CD4-positive, alpha-beta T cell treated with Interleukin-4 for 4 hours (primary cell): ENCODE results near the gene DIAPH1.
A peak's percentile ranks its signal among the peaks of the same experiment; 100 is the strongest.

Experiments used
- DNase-seq: peaks from one replicate; pipeline ENCODE4 v3.0.0-alpha.2; 2020

Gene DIAPH1

DNA sequence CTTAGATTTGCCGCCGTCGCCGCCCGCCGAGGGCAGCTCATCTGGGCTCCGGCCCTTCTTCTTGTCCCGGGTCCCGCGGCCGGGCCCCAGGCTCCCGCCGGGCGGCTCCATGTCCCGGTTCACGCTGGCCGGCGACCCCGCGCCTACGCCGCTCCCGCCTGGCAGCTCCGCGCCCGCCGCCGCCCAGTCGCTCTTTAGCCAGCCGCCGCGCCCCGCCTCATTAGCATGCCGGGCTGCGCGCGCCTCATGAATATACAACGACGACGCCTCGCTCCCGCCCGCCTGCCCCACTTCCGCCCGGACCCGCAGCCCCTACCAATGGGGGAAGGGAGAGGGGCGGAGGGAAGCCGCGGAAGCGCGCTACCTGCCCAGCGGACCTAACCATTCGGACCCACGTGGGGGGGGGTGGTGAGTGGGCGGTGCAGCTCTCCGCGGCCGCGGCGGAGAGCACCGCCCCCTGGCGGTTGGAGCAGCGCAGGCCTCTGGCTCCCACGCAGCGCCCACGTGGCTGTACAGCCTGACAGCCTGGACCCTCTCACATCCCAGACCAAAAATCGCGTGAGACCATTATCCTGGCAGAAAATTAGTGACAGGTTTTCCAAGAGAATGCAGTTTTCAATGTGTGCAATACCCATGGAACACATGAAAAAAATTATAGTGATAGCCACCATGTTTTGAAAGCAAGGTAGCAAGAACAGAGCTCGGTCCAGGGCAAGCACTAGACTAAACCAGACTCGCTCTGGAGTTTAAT lies at the start of gene DIAPH1:
Gene DIAPH1 (minus strand): TSS at position 197 of the 751 bp plus-strand sequence. CDS start 86 bp downstream, at position 111.
- peak; percentile 98 for DNase-seq

DNA sequence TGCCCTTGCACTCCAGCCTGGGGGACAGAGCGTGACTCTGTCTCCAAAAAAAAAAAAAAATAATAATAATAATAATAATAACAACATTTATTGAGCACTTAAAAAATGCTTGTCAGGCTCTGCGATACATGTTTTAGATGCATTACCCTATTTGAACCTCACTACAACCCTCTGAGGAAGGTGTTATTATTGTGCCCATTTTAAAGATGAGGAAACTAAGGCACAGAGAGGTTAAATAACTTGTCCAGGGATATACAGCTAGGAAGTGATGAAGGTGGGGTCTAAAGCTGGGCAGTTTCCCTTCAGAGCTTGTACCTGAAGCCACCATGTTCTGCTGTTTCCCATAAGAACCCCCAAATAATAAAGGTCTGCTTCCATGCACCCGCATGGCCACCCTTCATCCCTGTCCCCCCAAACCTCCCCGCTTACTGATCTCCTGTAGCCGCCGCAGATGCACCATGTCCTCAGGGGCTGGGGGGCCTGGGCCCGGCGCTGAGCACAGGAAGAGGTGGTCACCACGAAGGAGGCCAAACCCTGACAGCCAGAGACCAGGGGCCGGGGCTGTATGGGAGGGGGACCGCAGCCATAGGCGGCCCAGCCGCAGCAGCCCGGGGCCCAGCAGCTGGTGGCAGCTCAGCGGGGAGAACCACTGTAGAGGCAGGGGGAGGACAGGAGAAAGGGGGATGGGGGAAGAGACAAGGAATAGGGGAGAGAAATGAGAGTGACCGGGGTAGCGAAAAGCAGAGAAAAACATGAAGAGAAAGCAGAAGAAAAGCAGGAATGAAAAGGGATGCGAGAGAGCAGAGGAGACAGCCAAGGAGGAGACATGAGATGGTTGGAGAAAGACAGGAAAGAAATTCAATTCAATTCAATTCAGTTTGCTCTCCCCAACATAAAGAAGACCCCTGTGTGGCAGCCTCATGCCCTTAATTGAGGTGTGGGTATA lies 47.5 kb upstream of the DIAPH1 start:
- no peak for DNase-seq

DNA sequence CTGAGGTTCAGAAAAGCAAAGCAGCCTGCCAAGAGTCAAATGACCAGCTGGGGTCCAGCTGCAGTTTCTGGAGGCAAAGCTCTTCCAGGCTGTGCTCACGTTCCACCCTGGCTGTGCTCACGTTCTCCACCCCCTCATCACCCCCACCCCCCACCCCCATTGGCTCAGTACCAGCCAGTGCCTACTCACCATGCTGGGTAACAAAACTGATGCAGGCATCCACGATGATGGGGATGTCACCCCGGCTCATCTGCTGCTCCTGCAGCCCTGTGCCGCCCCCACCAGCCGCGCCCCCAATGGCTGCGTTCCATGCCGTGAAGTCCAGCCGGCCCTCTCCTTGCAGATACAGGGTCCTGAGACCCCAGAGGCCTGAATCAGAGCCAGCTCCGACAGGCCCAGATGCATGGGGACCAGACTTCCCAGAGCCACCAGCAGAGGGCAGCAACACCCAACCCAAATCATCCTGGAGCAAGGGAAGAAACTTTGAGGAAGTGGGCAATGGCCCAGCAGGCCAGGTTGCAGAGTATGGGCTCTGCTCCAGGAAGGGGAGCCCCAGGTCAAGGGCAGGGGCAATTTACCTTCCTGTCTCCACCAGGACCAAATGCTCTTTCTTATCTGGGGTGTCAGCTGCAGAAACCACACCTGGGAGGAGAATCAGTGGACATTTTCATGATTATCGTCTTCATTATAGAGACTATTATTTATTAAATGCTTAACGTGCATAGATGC lies 46.1 kb upstream of the DIAPH1 start:
- DNase-seq, result peak; percentile 60

DNA sequence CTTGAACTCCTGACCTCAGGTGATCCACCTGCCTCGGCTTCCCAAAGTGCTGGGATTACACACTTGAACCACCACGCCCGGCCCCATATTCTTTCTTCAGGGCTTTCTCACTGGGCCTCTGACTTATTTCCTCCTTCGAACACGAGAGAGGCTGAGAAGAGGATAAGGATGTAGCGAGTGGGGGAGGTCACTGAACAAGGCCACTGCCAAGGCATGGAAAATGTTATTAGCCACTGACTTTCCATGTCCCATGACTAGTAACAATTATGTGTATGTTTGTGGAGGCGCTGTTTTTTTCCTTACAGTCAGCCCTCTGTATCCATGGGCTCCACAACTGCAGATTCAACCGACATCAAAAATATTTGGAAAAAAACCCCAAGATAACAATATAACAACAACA lies 44.7 kb upstream of the DIAPH1 start:
- DNase-seq, result no peak

DNA sequence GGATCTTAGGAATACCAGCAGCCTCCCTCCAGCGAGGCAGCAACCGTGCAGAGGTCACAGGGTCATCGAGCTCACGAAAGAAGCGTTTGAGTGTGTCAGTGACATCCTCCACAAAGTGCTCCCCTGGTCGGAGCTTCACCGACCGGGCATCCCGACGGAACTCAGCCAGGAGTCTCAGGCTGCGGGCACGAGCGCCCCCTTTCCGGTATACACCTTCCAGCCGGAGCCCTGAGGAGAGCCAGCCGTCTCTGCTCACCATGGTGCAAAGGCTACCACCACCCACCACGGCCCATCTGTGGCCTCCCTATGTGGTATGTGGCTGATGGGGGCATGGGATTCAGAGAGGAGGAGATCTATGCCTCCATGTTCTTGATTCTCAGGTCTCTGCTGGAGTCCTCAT lies 43.2 kb upstream of the DIAPH1 start:
- no peak for DNase-seq

DNA sequence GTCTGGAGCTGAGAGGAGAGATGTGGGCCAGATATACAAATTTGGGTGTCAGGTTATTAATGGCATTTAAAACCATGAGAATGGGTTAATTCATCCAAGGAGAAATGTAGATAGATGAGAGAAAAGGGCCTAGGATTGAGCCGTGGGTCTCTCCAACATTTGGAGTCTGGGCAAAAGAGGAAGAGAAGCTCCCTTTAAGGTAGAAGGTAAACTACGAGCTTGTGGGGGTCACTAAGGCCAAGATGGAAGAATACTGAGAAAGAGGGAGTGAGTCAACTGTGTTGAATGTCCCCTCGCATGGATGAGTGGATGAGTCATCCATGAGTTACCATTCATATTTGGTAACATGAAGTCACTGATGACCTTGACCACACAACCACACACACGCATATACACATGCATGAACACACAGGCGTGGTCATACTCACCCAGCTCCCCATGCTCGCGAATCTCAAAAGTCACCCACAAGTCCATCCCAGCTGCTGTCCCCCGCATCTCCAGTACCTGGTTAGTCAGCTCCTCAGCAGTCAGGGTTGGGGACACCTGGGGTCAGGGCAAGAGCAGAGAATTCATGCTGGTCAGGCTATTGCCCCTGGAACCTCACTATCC lies 39.2 kb upstream of the DIAPH1 start:
- no peak for DNase-seq

DNA sequence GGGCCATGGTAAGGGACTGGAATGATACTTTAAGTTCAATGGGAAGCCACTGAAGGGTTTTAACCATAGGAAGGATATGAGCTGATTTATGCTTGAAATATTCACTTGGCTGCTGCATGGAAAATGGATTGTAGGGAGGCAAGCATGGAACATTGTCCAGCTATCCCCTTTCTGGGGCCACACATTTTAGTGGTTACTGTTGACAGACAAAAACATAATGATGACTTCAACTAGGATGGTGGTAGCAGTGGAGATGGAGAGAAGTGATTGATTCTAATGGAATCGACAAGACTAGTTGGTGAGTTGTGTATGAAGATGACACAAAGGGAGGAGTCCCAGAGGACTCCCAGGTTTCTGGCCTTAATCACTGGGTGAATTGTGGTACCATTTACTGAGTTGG lies 38.6 kb upstream of the DIAPH1 start:
- no peak for DNase-seq

DNA sequence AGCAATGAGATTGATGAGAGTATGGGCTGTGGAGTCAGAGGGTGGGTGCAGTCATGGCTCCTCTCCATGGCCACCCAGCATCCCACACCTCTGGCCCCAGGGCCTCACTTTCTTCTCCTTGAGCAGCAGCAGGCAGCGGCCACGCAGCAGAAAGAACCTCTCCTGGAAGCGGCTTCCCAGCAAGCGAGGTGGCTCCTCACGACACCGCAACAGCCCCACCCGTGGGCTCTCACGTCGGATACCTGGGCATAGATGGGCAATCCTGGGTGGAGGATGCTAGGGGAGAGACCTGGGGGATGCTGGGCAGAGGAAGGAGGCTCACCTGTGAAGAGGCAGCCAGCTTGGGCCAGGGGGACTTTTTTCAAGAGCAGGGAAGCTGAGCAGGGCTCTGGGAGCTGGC lies 37.6 kb upstream of the DIAPH1 start:
- DNase-seq, result no peak

DNA sequence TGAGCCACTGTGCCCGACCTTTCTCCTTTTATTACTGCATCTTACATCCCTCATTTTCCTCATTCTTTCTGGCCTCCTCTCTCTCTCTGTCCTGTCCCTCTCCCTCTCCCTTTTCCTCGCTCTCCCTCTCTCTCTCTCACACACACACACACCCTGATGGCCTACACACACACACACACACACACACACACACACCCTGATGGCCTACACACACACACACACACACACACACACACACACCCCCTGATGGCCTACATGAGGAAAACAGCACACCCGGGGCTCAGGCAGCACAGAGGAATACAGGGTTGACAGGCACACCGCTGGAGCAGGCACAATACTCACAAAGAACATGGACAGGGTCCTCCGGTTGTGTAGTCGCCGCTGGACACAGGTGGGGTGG lies 36.2 kb upstream of the DIAPH1 start:
- no peak for DNase-seq

DNA sequence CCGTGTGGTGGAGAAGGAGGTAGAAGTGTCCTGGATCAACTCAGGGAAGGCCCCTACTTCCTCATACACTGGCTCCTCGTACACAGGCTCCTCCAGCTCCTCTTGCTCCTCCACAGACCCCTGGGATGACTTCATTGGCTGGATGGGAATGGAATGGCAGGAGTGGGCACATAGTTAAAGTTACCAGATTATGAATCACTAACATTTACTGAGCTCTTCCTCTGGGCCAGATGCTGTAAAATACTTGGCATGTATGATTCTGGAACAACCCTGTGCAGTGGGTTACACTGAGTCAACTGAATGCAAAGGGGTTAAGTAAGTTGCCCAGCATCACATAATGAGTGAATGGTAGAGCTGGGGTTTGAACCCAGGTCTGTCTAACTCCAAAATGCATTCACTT lies 35.5 kb upstream of the DIAPH1 start:
- DNase-seq, result no peak

DNA sequence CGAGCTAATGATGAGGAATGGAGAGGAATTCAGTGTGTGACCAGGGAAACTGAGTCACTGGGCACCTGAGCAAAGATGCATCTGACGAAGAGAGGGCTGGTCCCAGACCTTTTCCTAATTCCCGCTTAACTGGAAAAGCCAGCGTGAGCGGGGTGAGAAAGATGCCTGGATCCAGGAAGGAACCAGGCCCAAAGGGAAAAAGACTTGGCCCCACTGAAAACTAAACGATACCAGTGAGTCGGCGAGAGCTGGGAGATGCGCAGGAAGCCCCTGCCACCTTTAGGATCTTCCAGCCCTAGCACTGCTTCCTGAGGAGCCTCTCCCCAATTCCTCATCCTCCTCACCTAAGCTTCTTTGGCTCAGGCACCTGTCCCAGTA lies 32.9 kb upstream of the DIAPH1 start:
- DNase-seq, result no peak

DNA sequence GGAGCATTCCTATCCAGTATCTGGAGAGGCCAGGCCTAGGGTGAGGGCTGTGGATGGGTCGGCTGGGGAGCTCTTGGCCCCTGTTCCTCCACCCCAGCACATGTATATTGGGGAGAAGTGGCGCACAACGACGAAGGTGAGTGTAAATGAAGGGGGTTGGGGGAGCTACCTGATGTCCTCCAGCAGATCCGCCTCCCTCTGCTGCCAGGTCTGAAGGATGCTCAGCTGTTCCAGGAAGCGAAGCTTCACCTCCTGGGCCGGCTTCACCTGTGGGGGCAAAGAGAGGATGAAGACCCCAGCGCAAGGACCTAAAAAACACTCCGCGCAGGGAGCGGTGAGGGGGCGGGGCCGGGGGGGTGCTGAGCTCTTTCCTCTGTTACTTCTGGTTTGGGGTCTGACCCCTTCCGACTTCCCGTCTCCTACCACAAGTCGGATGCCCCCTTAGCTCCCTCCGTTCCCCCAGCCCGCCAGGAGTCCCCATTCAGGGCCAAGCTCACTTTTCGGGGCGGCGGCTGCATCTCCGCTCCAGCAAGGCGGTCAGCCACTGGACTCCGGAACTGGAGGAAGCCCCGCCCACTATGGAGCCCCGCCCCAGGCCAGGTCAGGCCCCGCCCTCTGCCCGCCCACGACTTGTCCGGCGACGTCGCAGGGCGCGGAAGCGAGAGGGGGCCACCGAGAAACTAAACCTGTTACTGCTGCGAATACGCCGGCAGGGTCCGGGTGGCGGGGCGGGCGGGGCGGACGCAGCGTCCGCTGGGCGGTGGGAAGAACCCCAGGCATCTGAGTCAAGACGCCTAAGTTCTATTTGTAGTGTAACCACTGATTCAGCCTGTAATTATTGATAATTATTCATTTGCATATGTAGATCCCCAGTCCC lies 32.3 kb upstream of the DIAPH1 start, which contains the start of gene FCHSD1:
Gene FCHSD1 (minus strand): TSS at position 568 of the 877 bp plus-strand sequence. CDS start 50 bp downstream, at position 518.
- DNase-seq, result peak; percentile 77

DNA sequence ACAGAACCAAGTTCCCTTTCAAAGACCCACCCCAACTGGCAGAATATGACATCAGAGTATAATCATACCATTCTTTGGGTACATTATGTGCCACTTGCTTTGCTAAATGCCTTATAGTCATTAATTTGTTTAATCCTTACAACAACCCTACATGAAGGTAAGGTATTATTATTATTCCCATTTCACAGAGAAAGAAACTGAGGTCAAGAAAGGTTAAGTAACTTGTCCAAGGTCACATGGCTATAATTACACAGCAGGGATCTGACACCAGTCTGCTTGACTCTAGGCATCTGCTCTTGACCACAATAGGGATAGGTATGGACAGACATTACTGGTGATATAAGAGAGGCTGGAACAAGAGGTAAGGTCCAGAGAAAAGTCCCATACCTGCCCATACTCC lies 31.2 kb upstream of the DIAPH1 start:
- DNase-seq, result no peak

DNA sequence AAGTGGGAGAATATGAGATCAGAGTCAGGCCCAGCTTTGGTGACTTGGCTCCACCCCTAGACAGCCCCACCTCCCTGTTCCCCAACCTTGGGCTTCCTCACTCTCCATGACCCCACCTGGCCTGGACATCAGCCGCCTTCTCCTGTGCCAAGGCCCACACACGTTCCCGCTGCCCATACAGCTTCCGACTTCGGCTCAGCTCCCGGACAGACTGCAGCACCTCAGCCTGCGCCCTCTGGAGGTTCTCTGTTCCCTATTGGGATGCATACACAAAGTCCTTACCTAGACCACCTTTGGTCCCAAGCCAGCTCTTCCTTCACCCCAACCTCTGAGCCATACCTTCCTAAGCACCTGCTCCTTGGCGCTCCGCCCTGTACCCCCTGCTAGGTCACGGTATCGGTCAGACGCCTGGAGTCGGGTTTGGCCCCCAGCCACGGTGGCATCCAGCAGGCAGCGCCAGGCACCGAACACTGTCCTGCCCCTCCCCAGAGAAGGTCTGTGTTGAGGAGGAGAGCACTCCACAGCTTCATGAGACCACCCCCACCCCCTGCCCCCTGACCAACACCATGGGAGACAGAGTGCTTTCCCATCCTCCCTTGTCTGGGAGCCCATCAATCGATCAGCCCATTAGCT lies 30.4 kb upstream of the DIAPH1 start:
- DNase-seq, result no peak

DNA sequence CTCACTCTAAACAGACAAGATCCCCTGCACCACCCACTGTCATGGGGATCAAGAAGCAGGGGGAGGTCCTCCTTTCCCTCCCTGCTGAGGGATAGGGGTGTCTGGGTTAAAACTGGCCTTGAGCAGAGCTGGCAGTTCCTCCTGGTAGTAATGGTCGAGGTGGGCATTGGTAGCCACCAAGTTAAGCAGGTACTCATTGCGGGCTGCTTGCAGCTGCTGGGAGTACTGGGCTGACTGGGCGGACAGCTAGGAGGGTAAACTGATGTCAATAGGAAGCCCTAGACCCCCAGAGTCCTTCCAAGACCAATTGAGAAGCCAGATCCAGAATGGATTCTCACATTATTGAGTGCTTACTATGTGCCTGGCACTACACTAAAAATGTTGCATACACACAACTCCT lies 29.1 kb upstream of the DIAPH1 start:
- DNase-seq, result no peak

DNA sequence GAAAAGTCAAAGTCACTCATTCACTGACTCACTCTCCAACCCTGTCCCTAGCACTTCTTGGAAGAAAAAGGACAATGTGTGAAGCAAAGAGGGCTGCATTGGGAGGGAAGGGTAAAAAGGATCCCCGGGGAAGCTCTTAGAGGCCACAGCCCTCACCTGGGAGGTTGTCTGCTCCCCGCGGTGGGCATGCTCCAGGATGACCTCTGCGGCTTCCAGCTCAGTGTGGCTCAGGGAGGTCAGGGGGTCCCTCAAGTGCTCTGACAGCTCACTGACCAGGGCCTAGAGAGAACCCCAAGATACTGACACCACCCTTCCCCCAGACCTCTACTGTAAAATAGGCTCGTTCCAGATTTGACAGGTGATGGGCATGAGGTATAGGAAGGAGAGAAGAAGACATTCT lies 28.4 kb upstream of the DIAPH1 start:
- no peak for DNase-seq

DNA sequence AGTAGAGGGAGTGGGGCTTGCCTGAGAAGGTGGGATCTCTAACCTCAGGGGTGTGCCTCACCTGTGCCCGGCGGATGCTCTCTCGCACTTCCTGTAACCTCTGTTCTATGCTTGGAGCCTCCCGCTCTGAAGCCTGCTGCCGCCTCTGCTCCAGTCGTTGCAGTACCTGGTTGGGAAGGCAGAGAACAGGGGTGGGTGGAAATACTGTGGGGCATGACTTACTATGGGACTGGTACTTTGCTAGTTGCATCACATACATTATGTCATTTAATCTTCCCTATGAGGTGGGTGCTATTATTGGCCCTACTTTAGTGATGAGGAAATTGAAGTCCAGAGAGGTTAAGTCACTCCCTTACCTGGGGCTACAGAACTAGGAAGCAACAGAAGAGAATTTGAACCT lies 27.2 kb upstream of the DIAPH1 start:
- DNase-seq, result no peak

DNA sequence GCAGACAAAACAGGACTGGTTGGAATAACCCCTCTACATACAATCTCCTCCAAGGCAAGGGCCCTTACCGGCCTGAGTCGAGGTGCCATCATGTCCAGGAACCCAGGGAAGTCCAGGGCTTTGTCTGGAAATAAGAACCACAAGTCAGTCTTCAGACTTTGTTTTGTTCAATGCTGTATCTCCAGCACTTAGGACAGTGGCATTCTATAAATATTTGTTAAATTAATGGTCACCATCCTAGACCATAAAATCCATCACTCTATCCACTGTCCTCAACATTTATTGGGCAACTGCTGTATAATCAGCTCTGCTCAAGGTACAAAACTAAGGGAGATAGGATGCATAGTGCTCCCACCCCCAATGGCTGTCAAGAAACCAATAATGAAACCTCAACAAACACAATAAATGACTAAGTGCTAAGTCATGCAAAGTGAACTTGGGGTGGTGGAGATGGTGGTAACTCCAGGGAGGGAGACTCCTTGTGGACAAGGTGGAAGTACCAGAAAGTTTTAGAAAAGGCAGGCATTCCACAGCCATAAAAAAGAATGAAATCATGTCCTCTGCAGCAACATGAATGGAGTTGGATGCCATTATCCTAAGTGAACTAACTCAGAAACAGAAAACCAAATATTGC lies 23.0 kb upstream of the DIAPH1 start:
- DNase-seq, result no peak

DNA sequence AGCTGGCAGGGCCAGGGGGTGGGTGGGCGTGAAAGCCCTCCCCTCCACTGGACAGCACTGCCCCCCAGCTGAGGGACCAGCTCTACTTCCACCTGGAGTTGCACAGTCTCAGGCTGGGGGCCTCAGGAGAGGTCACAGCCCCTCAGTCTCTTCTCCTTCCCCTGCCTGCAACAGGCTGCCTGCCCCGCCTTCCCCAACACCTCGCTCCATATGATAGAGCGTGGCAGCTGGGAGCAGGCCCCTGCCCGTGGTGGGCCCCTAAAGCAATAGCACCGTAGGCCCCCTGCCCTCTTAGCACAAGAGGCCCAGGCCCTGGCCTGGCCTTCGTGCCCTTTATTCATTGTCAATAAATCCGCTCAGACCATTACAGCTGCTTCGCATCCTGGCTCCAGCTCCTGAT lies 21.9 kb upstream of the DIAPH1 start:
- no peak for DNase-seq

DNA sequence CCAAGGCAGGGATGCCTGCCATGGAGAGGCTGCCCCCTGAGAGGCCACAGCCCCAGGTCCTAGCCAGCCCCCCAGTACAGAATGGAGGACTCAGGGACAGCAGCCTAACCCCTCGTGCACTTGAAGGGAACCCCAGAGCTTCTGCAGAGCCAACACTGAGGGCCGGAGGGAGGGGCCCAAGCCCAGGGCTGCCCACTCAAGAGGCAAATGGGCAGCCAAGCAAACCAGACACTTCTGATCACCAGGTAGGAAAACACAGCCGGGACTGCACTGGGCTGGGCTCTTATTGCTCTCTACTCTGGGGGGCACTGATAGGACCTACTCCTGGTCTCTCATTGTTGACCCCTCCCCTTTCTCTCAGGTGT lies 21.2 kb upstream of the DIAPH1 start:
- DNase-seq, result no peak
